GM12801 (cell line): Measurements from ENCODE around the gene UGT1A4.

Experiments used
- CTCF ChIP-seq: IDR thresholded peaks from one replicate; pipeline ENCODE4 v1.5.1; 2011; ENCODE audit warnings: control low read depth; ENCODE audit not compliant: insufficient read length; ENCODE audit errors: extremely low read depth

The UGT1A4 gene

GRCh38 chr2:233746475-233747282 lies 28.1 kb downstream of the UGT1A4 start:
- TF ChIP-seq CTCF = no peak

- no peak for TF ChIP-seq CTCF
Measured at GRCh38 chr2:233747283-233747544, 28.7 kb downstream of the UGT1A4 start.

- no peak for TF ChIP-seq CTCF
Measured at GRCh38 chr2:233754872-233755611, 36.5 kb downstream of the UGT1A4 start.

- TF ChIP-seq CTCF = no peak
Measured at GRCh38 chr2:233756429-233757081, 38.0 kb downstream of the UGT1A4 start.

GRCh38 chr2:233758141-233758540 lies 39.6 kb downstream of the UGT1A4 start:
- TF ChIP-seq CTCF = no peak

- no peak for TF ChIP-seq CTCF
Measured at GRCh38 chr2:233758849-233759248, 40.3 kb downstream of the UGT1A4 start.

GRCh38 chr2:233760043-233760442 lies 41.5 kb downstream of the UGT1A4 start, which contains the start of gene UGT1A1:
Gene UGT1A1, plus strand, starts transcription at chr2:233760270. Its CDS starts 18 bp downstream, at chr2:233760288.
- TF ChIP-seq CTCF = no peak
